Neural progenitor cell (in vitro differentiated cells): Measurements from ENCODE around the gene REEP1.

Experiments
- CTCF ChIP-seq: fragments of 200-600 bp; sonication (generic); IDR thresholded peaks from 2 replicates; pipeline ENCODE4 v1.5.1; 2017; ENCODE audit warnings: antibody characterized with exemption, mild to moderate bottlenecking
- EZH2 ChIP-seq: fragments of 200-600 bp; sonication (generic); IDR thresholded peaks from 2 replicates; pipeline ENCODE4 v1.6.1; 2017; ENCODE audit warnings: antibody characterized with exemption, mild to moderate bottlenecking, moderate library complexity
- EZH2phosphoT487 ChIP-seq: fragments of 200-600 bp; sonication (generic); IDR thresholded peaks from 2 replicates; pipeline ENCODE4 v1.6.1; 2017; ENCODE audit warnings: antibody characterized with exemption

GRCh38 chr2:86333378-86333777 is 4.0 kb downstream of the REEP1 start:
- TF ChIP-seq EZH2 (no peak), CTCF (no peak), EZH2phosphoT487 (no peak)
